HEK293 (cell line): ENCODE results near the gene ABTB2.

Experiments
- CTCF ChIA-PET: fragments of 350-600 bp; formaldehyde crosslinking; extraction: SDS; loops from one replicate; lab custom pipeline; 2021; ENCODE audit warnings: antibody characterized with exemption; lab: Yijun Ruan, JAX
- POLR2A ChIA-PET: fragments of 300-600 bp; formaldehyde crosslinking; extraction: SDS; loops from one replicate; lab custom pipeline; 2020; ENCODE audit warnings: antibody characterized with exemption, inconsistent platforms; lab: Yijun Ruan, JAX
- H3K27ac ChIP-seq: fragments of 200-500 bp; sonication (Bioruptor generic); 2 replicates; pipeline ENCODE4 v1.5.1; 2014; ENCODE audit warnings: low read depth, low read length, control low read depth, inconsistent platforms; ENCODE audit errors: extremely low read depth
- H3K36me3 ChIP-seq, 2 experiments: fragments of 200-500 bp in 1 of 2; sonication (Bioruptor generic) in 1 of 2; 1 replicate in 1 of 2; 2 replicates in 1 of 2; pipeline ENCODE4 v1.5.1; 2014 to 2017; ENCODE audit warnings: inconsistent platforms in 2 of 2, low read length in 2 of 2; ENCODE audit not compliant: control insufficient read depth in 2 of 2, insufficient read depth in 1 of 2
- H3K4me1 ChIP-seq: fragments of 200-500 bp; sonication (Bioruptor generic); 2 replicates; pipeline ENCODE4 v1.5.1; 2014; ENCODE audit warnings: mild to moderate bottlenecking, low read length, inconsistent platforms; ENCODE audit not compliant: control insufficient read depth, insufficient read depth
- H3K4me3 ChIP-seq: 2 replicates; pipeline ENCODE4 v1.5.1; 2011; ENCODE audit warnings: low read depth, mild to moderate bottlenecking, control low read depth, low read length, moderate library complexity
- H3K9me3 ChIP-seq: fragments of 200-500 bp; sonication (Bioruptor generic); 2 replicates; pipeline ENCODE4 v1.5.1; 2014; ENCODE audit warnings: low read depth, low read length, inconsistent platforms; ENCODE audit not compliant: control insufficient read depth, insufficient read depth
- AEBP2 ChIP-seq: fragments of 450-650 bp; formaldehyde crosslinking; IDR thresholded peaks from 2 replicates; pipeline ENCODE4 v1.5.1; 2016; ENCODE audit warnings: missing biosample characterization, missing genetic modification characterization, borderline replicate concordance
- GLIS1 ChIP-seq: fragments of 450-650 bp; formaldehyde crosslinking; IDR thresholded peaks from 2 replicates; pipeline ENCODE4 v1.5.1; 2016; ENCODE audit warnings: missing biosample characterization, missing genetic modification characterization
- KLF1 ChIP-seq: fragments of 450-650 bp; formaldehyde crosslinking; IDR thresholded peaks from 2 replicates; pipeline ENCODE4 v1.5.1; 2016; ENCODE audit warnings: missing biosample characterization, missing genetic modification characterization
- RBAK ChIP-seq: fragments of 450-650 bp; formaldehyde crosslinking; IDR thresholded peaks from 2 replicates; pipeline ENCODE4 v1.5.1; 2016; ENCODE audit warnings: missing biosample characterization, missing genetic modification characterization
- SALL2 ChIP-seq: fragments of 450-650 bp; formaldehyde crosslinking; IDR thresholded peaks from 2 replicates; pipeline ENCODE4 v1.5.0; 2017; ENCODE audit warnings: missing biosample characterization, mild to moderate bottlenecking, missing genetic modification characterization, borderline replicate concordance
- SCRT1 ChIP-seq: fragments of 450-650 bp; formaldehyde crosslinking; IDR thresholded peaks from 2 replicates; pipeline ENCODE4 v1.5.1; 2016; ENCODE audit warnings: missing biosample characterization, missing genetic modification characterization, borderline replicate concordance
- SP2 ChIP-seq: fragments of 450-650 bp; formaldehyde crosslinking; IDR thresholded peaks from 2 replicates; pipeline ENCODE4 v1.5.1; 2016; ENCODE audit warnings: missing biosample characterization, missing genetic modification characterization
- ZBTB6 ChIP-seq: fragments of 450-650 bp; formaldehyde crosslinking; IDR thresholded peaks from 2 replicates; pipeline ENCODE4 v1.5.1; 2017; ENCODE audit warnings: missing biosample characterization, missing genetic modification characterization
- ZBTB7A ChIP-seq: fragments of 450-650 bp; formaldehyde crosslinking; IDR thresholded peaks from 2 replicates; pipeline ENCODE4 v1.5.1; 2016; ENCODE audit warnings: low read depth, missing biosample characterization, missing genetic modification characterization
- ZFP69B ChIP-seq: fragments of 450-650 bp; formaldehyde crosslinking; IDR thresholded peaks from 2 replicates; pipeline ENCODE4 v1.5.1; 2016; ENCODE audit warnings: missing biosample characterization, missing genetic modification characterization
- ZNF112 ChIP-seq: fragments of 450-650 bp; formaldehyde crosslinking; IDR thresholded peaks from 2 replicates; pipeline ENCODE4 v1.5.0; 2017; ENCODE audit warnings: missing biosample characterization, missing genetic modification characterization
- ZNF16 ChIP-seq: fragments of 450-650 bp; formaldehyde crosslinking; IDR thresholded peaks from 2 replicates; pipeline ENCODE4 v1.5.1; 2016; ENCODE audit warnings: low read depth, missing biosample characterization, missing genetic modification characterization
- ZNF302 ChIP-seq: fragments of 450-650 bp; formaldehyde crosslinking; IDR thresholded peaks from 2 replicates; pipeline ENCODE4 v1.5.1; 2016; ENCODE audit warnings: missing biosample characterization, missing genetic modification characterization, low read depth
- ZNF341 ChIP-seq: fragments of 450-650 bp; formaldehyde crosslinking; IDR thresholded peaks from 2 replicates; pipeline ENCODE4; 2016; ENCODE audit warnings: low read depth, missing biosample characterization, missing genetic modification characterization
- ZNF350 ChIP-seq: fragments of 450-650 bp; formaldehyde crosslinking; IDR thresholded peaks from 2 replicates; pipeline ENCODE4 v1.5.0; 2017; ENCODE audit warnings: missing biosample characterization, mild to moderate bottlenecking, missing genetic modification characterization
- ZNF37A ChIP-seq: fragments of 450-650 bp; IDR thresholded peaks from 2 replicates; pipeline ENCODE4 v1.5.1; 2018; ENCODE audit warnings: missing biosample characterization, missing genetic modification characterization
- ZNF391 ChIP-seq: fragments of 450-650 bp; formaldehyde crosslinking; IDR thresholded peaks from 2 replicates; pipeline ENCODE4 v1.5.1; 2016; ENCODE audit warnings: low read depth, missing biosample characterization, missing genetic modification characterization, borderline replicate concordance
- ZNF394 ChIP-seq: fragments of 450-650 bp; formaldehyde crosslinking; IDR thresholded peaks from 2 replicates; pipeline ENCODE4 v1.5.1; 2016; ENCODE audit warnings: missing biosample characterization, missing genetic modification characterization, mild to moderate bottlenecking, moderate library complexity, borderline replicate concordance
- ZNF549 ChIP-seq: fragments of 450-650 bp; IDR thresholded peaks from 2 replicates; pipeline ENCODE4 v1.5.1; 2018; ENCODE audit warnings: missing biosample characterization, missing genetic modification characterization, mild to moderate bottlenecking, inconsistent platforms, moderate library complexity
- ZNF555 ChIP-seq: fragments of 450-650 bp; formaldehyde crosslinking; conservative IDR thresholded peaks from 2 replicates; pipeline ENCODE4 v1.5.1; 2017; ENCODE audit warnings: missing biosample characterization, mild to moderate bottlenecking, missing genetic modification characterization, inconsistent platforms
- ZNF610 ChIP-seq: fragments of 450-650 bp; formaldehyde crosslinking; IDR thresholded peaks from 2 replicates; pipeline ENCODE4 v1.5.1; 2016; ENCODE audit warnings: missing biosample characterization, missing genetic modification characterization, borderline replicate concordance
- ZNF621 ChIP-seq: fragments of 450-650 bp; formaldehyde crosslinking; IDR thresholded peaks from 2 replicates; pipeline ENCODE4 v1.5.1; 2017; ENCODE audit warnings: missing biosample characterization, missing genetic modification characterization
- ZNF623 ChIP-seq: fragments of 450-650 bp; formaldehyde crosslinking; IDR thresholded peaks from 2 replicates; pipeline ENCODE4 v1.5.1; 2016; ENCODE audit warnings: missing biosample characterization, missing genetic modification characterization
- ZNF626 ChIP-seq: fragments of 450-650 bp; sonication (Bioruptor Pico); formaldehyde crosslinking; IDR thresholded peaks from 2 replicates; pipeline ENCODE4 v1.5.1; 2018; ENCODE audit warnings: missing biosample characterization, missing genetic modification characterization, inconsistent platforms
- ZNF692 ChIP-seq: fragments of 450-650 bp; formaldehyde crosslinking; IDR thresholded peaks from 2 replicates; pipeline ENCODE4 v1.5.1; 2016; ENCODE audit warnings: missing biosample characterization, missing genetic modification characterization
- ZNF776 ChIP-seq: fragments of 450-650 bp; formaldehyde crosslinking; IDR thresholded peaks from 2 replicates; pipeline ENCODE4 v1.5.0; 2017; ENCODE audit warnings: missing biosample characterization, missing genetic modification characterization, borderline replicate concordance
- ZSCAN18 ChIP-seq: fragments of 450-650 bp; formaldehyde crosslinking; IDR thresholded peaks from 2 replicates; pipeline ENCODE4 v1.5.1; 2016; ENCODE audit warnings: missing biosample characterization, missing genetic modification characterization
- ZXDB ChIP-seq: fragments of 450-650 bp; formaldehyde crosslinking; IDR thresholded peaks from 2 replicates; pipeline ENCODE4 v1.5.1; 2016; ENCODE audit warnings: missing biosample characterization, missing genetic modification characterization

Gene ABTB2

GRCh38 chr11:34254011-34254410 lies 103.8 kb downstream of the ABTB2 start:
- ChIA-PET POLR2A (no interaction called here), CTCF (interaction anchor here (0.6 to 1.2 kb wide), 3 partner anchors 80 to 396 kb away, joined by 3 to 5 read pairs (median 3); no protein-coding TSS in a partner anchor)
- H3K36me3 ChIP-seq, result no peaks in the 10 kb centered on the region
- peaks cover 2% of the 10 kb centered on the region; the same call in 1 of the 2 replicates for H3K4me1 ChIP-seq
- H3K9me3 ChIP-seq, result no peaks in the 10 kb centered on the region
- H3K4me3 ChIP-seq, result no peak overlapping the region
- H3K27ac ChIP-seq, result no peak overlapping the region
- TF ChIP-seq ZNF394 (tag by site-specific recombination), result no peak
- no peak for TF ChIP-seq ZNF610 (tag by site-specific recombination)
- no peak for TF ChIP-seq SP2 (tag by site-specific recombination)
- TF ChIP-seq ZBTB7A (tag by site-specific recombination), result no peak
- TF ChIP-seq ZNF350 (tag by site-specific recombination), result no peak
- TF ChIP-seq ZNF549 (tag by site-specific recombination), result no peak
- TF ChIP-seq ZNF776 (tag by site-specific recombination), result no peak
- TF ChIP-seq SCRT1 (tag by site-specific recombination), result no peak
- TF ChIP-seq GLIS1, result no peak
- no peak for TF ChIP-seq ZNF112 (tag by site-specific recombination)
- no peak for TF ChIP-seq ZNF692 (tag by site-specific recombination)
- TF ChIP-seq SALL2 (tag by site-specific recombination), result no peak
- no peak for TF ChIP-seq ZNF16

GRCh38 chr11:34252651-34253050 lies 105.2 kb downstream of the ABTB2 start:
- Histone ChIP-seq H3K4me3 (no peak overlapping the region), H3K4me1 (peaks cover 2% of the 10 kb centered on the region; the same call in 1 of the 2 replicates), H3K36me3 (no peaks in the 10 kb centered on the region), H3K27ac (no peak overlapping the region), H3K9me3 (no peaks in the 10 kb centered on the region)
- ChIA-PET CTCF (interaction anchor here (0.7 to 1.0 kb wide), 2 partner anchors 70 to 103 kb away, joined by 3 to 4 read pairs; no protein-coding TSS in a partner anchor), POLR2A (no interaction called here)
- TF ChIP-seq KLF1 (tag by site-specific recombination), result no peak
- no peak for TF ChIP-seq ZNF621
- no peak for TF ChIP-seq ZNF555 (tag by site-specific recombination)
- no peak for TF ChIP-seq ZNF37A (tag by site-specific recombination)
- TF ChIP-seq GLIS1, result peak; percentile 58
- no peak for TF ChIP-seq ZBTB6

- no peaks in the 10 kb centered on the region for H3K36me3 ChIP-seq
- H3K27ac ChIP-seq, result no peak overlapping the region
- POLR2A ChIA-PET, result interaction anchor here (2.5 kb wide), 1 partner anchor 106 kb away, joined by 11 read pairs; the partner anchor contains the start of gene ABTB2
- peaks cover 2% of the 10 kb centered on the region; the same call in 1 of the 2 replicates for H3K4me1 ChIP-seq
- CTCF ChIA-PET, result interaction anchor here (0.7 to 1.3 kb wide), 3 partner anchors 9 to 1033 kb away, joined by 3 to 4 read pairs (median 3); no protein-coding TSS in a partner anchor
- no peaks in the 10 kb centered on the region for H3K9me3 ChIP-seq
- H3K4me3 ChIP-seq, result no peak overlapping the region
- TF ChIP-seq ZNF623 (no peak), ZXDB (tag by site-specific recombination) (no peak), ZNF391 (no peak), RBAK (tag by site-specific recombination) (no peak), AEBP2 (tag by site-specific recombination) (no peak), ZSCAN18 (tag by site-specific recombination) (no peak), ZNF341 (tag by site-specific recombination) (no peak), ZNF610 (tag by site-specific recombination) (no peak), ZNF626 (no peak), ZFP69B (tag by site-specific recombination) (no peak), ZNF302 (tag by site-specific recombination) (no peak)
Measured at GRCh38 chr11:34252015-34252414, 105.8 kb downstream of the ABTB2 start.
